ENCODE results near the gene QSER1.
"Not testable (repeated sequence)": the region's sequence is repeated elsewhere in the genome, so short reads cannot be mapped to it uniquely, and the experiment has no call there.

Gene QSER1

GRCh38 chr11:32892355-32893092 is at the start of gene QSER1:
Gene QSER1 (plus strand): TSS chr11:32892811. CDS start chr11:32893126, 315 bp downstream.
- peaks cover 32% of the 10 kb centered on the region for H3K4me1 ChIP-seq (ENCODE audit: control insufficient read depth, low read depth, low read length)
- no peaks in the 10 kb centered on the region for H3K9me3 ChIP-seq (ENCODE audit: control insufficient read depth, low read depth, low read length)
- H3K27me3 ChIP-seq (ENCODE audit: control insufficient read depth, insufficient read depth, low read length), result no peaks in the 10 kb centered on the region
- H3K9ac ChIP-seq (ENCODE audit: low read length), result peak within 1 kb of the TSS; percentile 96
- peak within 1 kb of the TSS; percentile 75 for H3K27ac ChIP-seq (ENCODE audit: low read length)
- H3K36me3 ChIP-seq (ENCODE audit: control insufficient read depth, low read depth, low read length), result peaks cover 3% of the 10 kb centered on the region
- peak within 1 kb of the TSS; percentile 90 for H3K4me3 ChIP-seq (ENCODE audit: low read length)

GRCh38 chr11:32843544-32843943 is 49.1 kb upstream of the QSER1 start:
- H3K27me3 ChIP-seq (ENCODE audit: control insufficient read depth, insufficient read depth, low read length), result no peaks in the 10 kb centered on the region
- no peaks in the 10 kb centered on the region for H3K36me3 ChIP-seq (ENCODE audit: control insufficient read depth, low read depth, low read length)
- H3K9me3 ChIP-seq (ENCODE audit: control insufficient read depth, low read depth, low read length), result no peaks in the 10 kb centered on the region
- no peak overlapping the region for H3K4me3 ChIP-seq (ENCODE audit: low read length)
- H3K9ac ChIP-seq (ENCODE audit: low read length), result no peak overlapping the region
- H3K4me1 ChIP-seq (ENCODE audit: control insufficient read depth, low read depth, low read length), result peaks cover 4% of the 10 kb centered on the region
- H3K27ac ChIP-seq (ENCODE audit: low read length), result no peak overlapping the region

GRCh38 chr11:32847511-32847910 is 45.1 kb upstream of the QSER1 start:
- no peaks in the 10 kb centered on the region for H3K36me3 ChIP-seq (ENCODE audit: control insufficient read depth, low read depth, low read length)
- H3K4me1 ChIP-seq (ENCODE audit: control insufficient read depth, low read depth, low read length), result no peaks in the 10 kb centered on the region
- no peaks in the 10 kb centered on the region for H3K9me3 ChIP-seq (ENCODE audit: control insufficient read depth, low read depth, low read length)
- H3K9ac ChIP-seq (ENCODE audit: low read length), result no peak overlapping the region
- no peaks in the 10 kb centered on the region for H3K27me3 ChIP-seq (ENCODE audit: control insufficient read depth, insufficient read depth, low read length)
- H3K4me3 ChIP-seq (ENCODE audit: low read length), result no peak overlapping the region
- H3K27ac ChIP-seq (ENCODE audit: low read length), result no peak overlapping the region

GRCh38 chr11:32849761-32850160 is 42.9 kb upstream of the QSER1 start:
- no peaks in the 10 kb centered on the region for H3K9me3 ChIP-seq (ENCODE audit: control insufficient read depth, low read depth, low read length)
- H3K4me1 ChIP-seq (ENCODE audit: control insufficient read depth, low read depth, low read length), result no peaks in the 10 kb centered on the region
- no peaks in the 10 kb centered on the region for H3K27me3 ChIP-seq (ENCODE audit: control insufficient read depth, insufficient read depth, low read length)
- no peaks in the 10 kb centered on the region for H3K36me3 ChIP-seq (ENCODE audit: control insufficient read depth, low read depth, low read length)
- H3K9ac ChIP-seq (ENCODE audit: low read length), result no peak overlapping the region
- H3K27ac ChIP-seq (ENCODE audit: low read length), result no peak overlapping the region
- H3K4me3 ChIP-seq (ENCODE audit: low read length), result no peak overlapping the region

GRCh38 chr11:32851251-32851650 is 41.4 kb upstream of the QSER1 start:
- Histone ChIP-seq H3K27ac (ENCODE audit: low read length) (no peak overlapping the region), H3K4me1 (ENCODE audit: control insufficient read depth, low read depth, low read length) (no peaks in the 10 kb centered on the region), H3K9me3 (ENCODE audit: control insufficient read depth, low read depth, low read length) (no peaks in the 10 kb centered on the region), H3K27me3 (ENCODE audit: control insufficient read depth, insufficient read depth, low read length) (no peaks in the 10 kb centered on the region), H3K36me3 (ENCODE audit: control insufficient read depth, low read depth, low read length) (no peaks in the 10 kb centered on the region), H3K4me3 (ENCODE audit: low read length) (no peak overlapping the region), H3K9ac (ENCODE audit: low read length) (no peak overlapping the region)

GRCh38 chr11:32852207-32852606 is 40.4 kb upstream of the QSER1 start:
- Histone ChIP-seq H3K27ac (ENCODE audit: low read length) (no peak overlapping the region), H3K9me3 (ENCODE audit: control insufficient read depth, low read depth, low read length) (no peaks in the 10 kb centered on the region)

GRCh38 chr11:32855601-32856000 is 37.0 kb upstream of the QSER1 start:
- H3K4me3 ChIP-seq (ENCODE audit: low read length), result no peak overlapping the region
- no peak overlapping the region for H3K27ac ChIP-seq (ENCODE audit: low read length)
- H3K9me3 ChIP-seq (ENCODE audit: control insufficient read depth, low read depth, low read length), result no peaks in the 10 kb centered on the region
- H3K4me1 ChIP-seq (ENCODE audit: control insufficient read depth, low read depth, low read length), result no peaks in the 10 kb centered on the region
- H3K27me3 ChIP-seq (ENCODE audit: control insufficient read depth, insufficient read depth, low read length), result no peaks in the 10 kb centered on the region
- H3K9ac ChIP-seq (ENCODE audit: low read length), result no peak overlapping the region
- H3K36me3 ChIP-seq (ENCODE audit: control insufficient read depth, low read depth, low read length), result no peaks in the 10 kb centered on the region

More at GRCh38 chr11:32852207-32852606, 40.4 kb upstream of the QSER1 start:
- Histone ChIP-seq H3K4me1 (ENCODE audit: control insufficient read depth, low read depth, low read length) (no peaks in the 10 kb centered on the region), H3K27me3 (ENCODE audit: control insufficient read depth, insufficient read depth, low read length) (no peaks in the 10 kb centered on the region), H3K4me3 (ENCODE audit: low read length) (no peak overlapping the region), H3K9ac (ENCODE audit: low read length) (no peak overlapping the region), H3K36me3 (ENCODE audit: control insufficient read depth, low read depth, low read length) (no peaks in the 10 kb centered on the region)

- no peaks in the 10 kb centered on the region for H3K9me3 ChIP-seq (ENCODE audit: control insufficient read depth, low read depth, low read length)
These were observed 33.9 kb upstream of the QSER1 start for GRCh38 chr11:32858731-32859130.

GRCh38 chr11:32861850-32862577 is 30.6 kb upstream of the QSER1 start:
- Histone ChIP-seq H3K4me3 (ENCODE audit: low read length) (no peak overlapping the region), H3K36me3 (ENCODE audit: control insufficient read depth, low read depth, low read length) (no peaks in the 10 kb centered on the region), H3K9ac (ENCODE audit: low read length) (no peak overlapping the region), H3K4me1 (ENCODE audit: control insufficient read depth, low read depth, low read length) (no peaks in the 10 kb centered on the region), H3K27ac (ENCODE audit: low read length) (no peak overlapping the region), H3K9me3 (ENCODE audit: control insufficient read depth, low read depth, low read length) (no peaks in the 10 kb centered on the region), H3K27me3 (ENCODE audit: control insufficient read depth, insufficient read depth, low read length) (no peaks in the 10 kb centered on the region)

More at GRCh38 chr11:32858731-32859130, 33.9 kb upstream of the QSER1 start:
- Histone ChIP-seq H3K27me3 (ENCODE audit: control insufficient read depth, insufficient read depth, low read length) (no peaks in the 10 kb centered on the region), H3K36me3 (ENCODE audit: control insufficient read depth, low read depth, low read length) (no peaks in the 10 kb centered on the region), H3K27ac (ENCODE audit: low read length) (no peak overlapping the region), H3K4me1 (ENCODE audit: control insufficient read depth, low read depth, low read length) (no peaks in the 10 kb centered on the region), H3K4me3 (ENCODE audit: low read length) (no peak overlapping the region), H3K9ac (ENCODE audit: low read length) (no peak overlapping the region)

- H3K9me3 ChIP-seq (ENCODE audit: control insufficient read depth, low read depth, low read length), result no peaks in the 10 kb centered on the region
- no peaks in the 10 kb centered on the region for H3K27me3 ChIP-seq (ENCODE audit: control insufficient read depth, insufficient read depth, low read length)
- H3K9ac ChIP-seq (ENCODE audit: low read length), result no peak overlapping the region
- no peaks in the 10 kb centered on the region for H3K36me3 ChIP-seq (ENCODE audit: control insufficient read depth, low read depth, low read length)
- H3K4me1 ChIP-seq (ENCODE audit: control insufficient read depth, low read depth, low read length), result no peaks in the 10 kb centered on the region
- no peak overlapping the region for H3K4me3 ChIP-seq (ENCODE audit: low read length)
- H3K27ac ChIP-seq (ENCODE audit: low read length), result no peak overlapping the region
These were observed 28.1 kb upstream of the QSER1 start for GRCh38 chr11:32864555-32864954.

GRCh38 chr11:32868752-32869151 is 23.9 kb upstream of the QSER1 start:
- not testable (repeated sequence) for H3K9ac ChIP-seq (ENCODE audit: low read length); H3K27ac ChIP-seq (ENCODE audit: low read length); H3K36me3 ChIP-seq (ENCODE audit: control insufficient read depth, low read depth, low read length); H3K4me1 ChIP-seq (ENCODE audit: control insufficient read depth, low read depth, low read length); H3K4me3 ChIP-seq (ENCODE audit: low read length); H3K27me3 ChIP-seq (ENCODE audit: control insufficient read depth, insufficient read depth, low read length); H3K9me3 ChIP-seq (ENCODE audit: control insufficient read depth, low read depth, low read length)

- H3K36me3 ChIP-seq (ENCODE audit: control insufficient read depth, low read depth, low read length), result no peaks in the 10 kb centered on the region
- no peak overlapping the region for H3K27ac ChIP-seq (ENCODE audit: low read length)
- no peaks in the 10 kb centered on the region for H3K27me3 ChIP-seq (ENCODE audit: control insufficient read depth, insufficient read depth, low read length)
- H3K4me1 ChIP-seq (ENCODE audit: control insufficient read depth, low read depth, low read length), result no peaks in the 10 kb centered on the region
- H3K9ac ChIP-seq (ENCODE audit: low read length), result no peak overlapping the region
- no peak overlapping the region for H3K4me3 ChIP-seq (ENCODE audit: low read length)
- H3K9me3 ChIP-seq (ENCODE audit: control insufficient read depth, low read depth, low read length), result no peaks in the 10 kb centered on the region
These were observed 21.9 kb upstream of the QSER1 start for GRCh38 chr11:32870676-32871075.
